HL-60/S4 (cell line): ENCODE data around the gene SFN.
"Not testable (repeated sequence)": the region's sequence is repeated elsewhere in the genome, so short reads cannot be mapped to it uniquely, and the experiment has no call there.

Experiments used
- in situ Hi-C: fragments of 300-500 bp; cut with MboI; formaldehyde crosslinking; loops from 2 replicates; pipeline ENCODE4 v1.14.3; 2022; ENCODE audit warnings: low sequenced_read_pairs

SFN gene

DNA sequence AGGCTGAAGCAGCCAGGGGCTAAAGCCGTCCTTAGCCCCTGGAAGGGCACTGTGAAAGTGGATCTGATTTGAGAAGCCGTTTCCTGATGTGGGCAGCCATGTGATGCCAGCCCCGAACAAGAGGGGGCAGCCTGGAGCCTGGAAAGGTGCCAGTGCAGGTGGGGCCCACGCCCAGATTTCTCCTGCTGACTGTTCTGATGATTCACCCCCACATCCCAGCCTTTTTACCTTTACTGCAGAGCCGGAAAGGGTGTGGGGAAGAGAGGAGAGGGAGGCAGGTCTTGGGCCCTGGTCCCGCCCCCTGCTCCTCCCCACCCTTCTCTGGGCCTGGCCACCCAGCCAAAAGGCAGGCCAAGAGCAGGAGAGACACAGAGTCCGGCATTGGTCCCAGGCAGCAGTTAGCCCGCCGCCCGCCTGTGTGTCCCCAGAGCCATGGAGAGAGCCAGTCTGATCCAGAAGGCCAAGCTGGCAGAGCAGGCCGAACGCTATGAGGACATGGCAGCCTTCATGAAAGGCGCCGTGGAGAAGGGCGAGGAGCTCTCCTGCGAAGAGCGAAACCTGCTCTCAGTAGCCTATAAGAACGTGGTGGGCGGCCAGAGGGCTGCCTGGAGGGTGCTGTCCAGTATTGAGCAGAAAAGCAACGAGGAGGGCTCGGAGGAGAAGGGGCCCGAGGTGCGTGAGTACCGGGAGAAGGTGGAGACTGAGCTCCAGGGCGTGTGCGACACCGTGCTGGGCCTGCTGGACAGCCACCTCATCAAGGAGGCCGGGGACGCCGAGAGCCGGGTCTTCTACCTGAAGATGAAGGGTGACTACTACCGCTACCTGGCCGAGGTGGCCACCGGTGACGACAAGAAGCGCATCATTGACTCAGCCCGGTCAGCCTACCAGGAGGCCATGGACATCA is at the start of gene SFN:
Gene SFN (plus strand): TSS at position 369 of the 904 bp plus-strand sequence. CDS start 64 bp downstream, at position 433.
- in situ Hi-C loops, result no loop called here

DNA sequence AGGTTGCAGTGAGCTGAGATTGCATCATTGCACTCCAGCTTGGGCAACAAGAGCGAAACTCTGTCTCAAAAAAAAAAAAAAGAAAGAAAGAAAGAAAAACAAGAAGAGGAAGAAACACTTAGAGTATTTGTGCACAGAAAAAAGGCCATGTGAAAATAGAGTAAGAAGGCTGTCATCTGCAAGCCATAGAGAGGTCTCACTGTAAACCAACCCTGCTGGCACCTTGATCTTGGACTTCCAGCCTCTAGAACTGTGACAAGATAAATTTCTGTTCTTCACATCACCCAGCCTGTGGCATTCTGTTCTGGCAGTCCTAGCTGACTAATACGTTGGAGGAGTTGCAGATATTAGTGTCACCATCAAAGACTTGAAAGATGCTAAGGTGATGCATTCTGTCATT is 48.6 kb upstream of the SFN start:
- in situ Hi-C loops, result no loop called here

DNA sequence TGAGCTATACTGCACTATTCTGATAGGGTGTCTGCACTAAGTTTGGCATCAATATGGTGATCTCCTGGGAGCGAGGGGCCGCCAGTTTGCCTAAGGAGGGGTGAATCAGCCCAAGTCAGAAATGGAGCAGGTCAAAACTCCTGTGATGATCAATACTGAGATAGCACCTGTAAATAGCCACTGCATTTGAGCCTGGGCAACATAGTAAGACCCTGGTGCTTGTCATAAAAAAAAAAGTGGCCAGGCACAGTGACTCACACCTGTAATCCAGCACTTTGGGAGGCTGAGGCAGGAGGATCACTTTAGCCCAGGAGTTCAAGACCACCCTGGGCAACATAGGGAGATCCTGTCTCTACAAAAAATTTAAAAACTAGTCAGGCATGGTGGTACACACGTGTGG is 48.1 kb upstream of the SFN start:
- in situ Hi-C loops, result no loop called here

DNA sequence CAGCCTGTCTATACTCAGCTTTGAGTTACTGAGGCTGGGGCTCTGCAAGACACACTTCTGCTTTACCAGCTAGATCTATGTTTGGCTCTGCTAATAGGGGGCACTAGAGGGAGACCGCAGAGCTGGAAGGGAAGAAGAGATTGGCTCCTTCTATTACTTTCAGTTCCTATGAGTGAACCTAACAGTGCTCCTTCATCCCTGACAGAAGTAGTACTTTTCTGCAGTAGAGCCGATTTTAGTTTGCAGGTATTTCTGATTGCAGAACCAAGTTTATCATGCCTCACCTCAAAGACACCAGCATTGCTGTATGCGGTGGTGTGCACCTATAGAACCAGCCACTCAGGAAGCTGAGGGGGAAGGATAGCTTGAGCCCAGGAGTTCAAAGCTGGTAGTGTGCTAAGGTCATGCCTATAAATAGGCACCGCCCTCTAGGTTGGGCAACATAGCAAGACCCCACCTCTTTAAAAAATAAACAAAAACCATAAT is 42.1 kb upstream of the SFN start:
- in situ Hi-C loops, result no loop called here

DNA sequence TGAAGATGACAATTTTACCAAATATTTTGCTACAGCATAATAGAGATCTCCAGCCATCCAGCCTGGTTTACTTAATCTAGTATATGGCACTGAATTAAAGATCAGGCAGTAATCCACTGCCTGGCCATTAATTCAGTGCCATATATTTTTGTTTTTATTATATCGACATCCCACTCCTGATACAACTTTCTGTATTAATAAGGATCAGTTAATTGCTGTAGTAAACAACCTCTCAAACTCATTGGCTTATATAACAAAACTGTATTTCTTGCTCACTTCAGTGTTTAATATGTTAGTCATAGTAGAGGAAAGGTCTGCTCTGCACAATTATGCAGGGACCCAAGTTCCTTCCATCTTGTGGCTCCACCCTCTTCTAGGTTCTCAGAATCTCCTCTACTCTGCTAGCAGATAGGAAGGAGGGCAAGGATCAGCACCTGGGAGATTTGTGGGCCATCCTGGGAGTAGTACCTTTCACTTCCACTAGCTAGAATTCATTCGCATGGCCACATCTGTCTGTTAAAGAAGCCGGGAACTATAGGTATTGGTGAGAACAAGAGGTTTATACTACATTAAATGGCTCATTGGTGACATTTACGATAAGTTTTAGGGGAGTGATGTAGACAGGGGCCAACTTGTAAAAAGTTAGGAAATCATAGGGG is 40.1 kb upstream of the SFN start:
- in situ Hi-C loops, result no loop called here

DNA sequence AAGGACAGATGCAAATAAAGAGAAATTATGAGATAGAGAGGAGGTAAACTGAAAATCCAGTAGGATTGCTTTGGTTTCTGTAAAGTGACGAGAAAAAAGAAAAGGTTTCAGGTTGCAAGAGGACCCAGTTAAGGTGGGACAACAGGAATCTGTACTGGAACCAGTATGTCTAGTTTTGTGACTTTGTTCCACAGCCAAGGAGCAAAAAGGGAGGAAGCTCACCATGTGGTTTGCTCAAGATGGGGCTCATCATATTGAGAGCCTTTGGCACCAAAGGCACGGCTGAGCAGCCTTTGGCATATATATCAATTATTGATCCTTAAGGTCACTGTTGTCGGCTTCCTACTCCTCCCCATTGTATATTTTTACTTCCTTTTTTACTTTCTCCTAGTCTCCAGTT is 38.2 kb upstream of the SFN start:
- in situ Hi-C loops, result no loop called here

DNA sequence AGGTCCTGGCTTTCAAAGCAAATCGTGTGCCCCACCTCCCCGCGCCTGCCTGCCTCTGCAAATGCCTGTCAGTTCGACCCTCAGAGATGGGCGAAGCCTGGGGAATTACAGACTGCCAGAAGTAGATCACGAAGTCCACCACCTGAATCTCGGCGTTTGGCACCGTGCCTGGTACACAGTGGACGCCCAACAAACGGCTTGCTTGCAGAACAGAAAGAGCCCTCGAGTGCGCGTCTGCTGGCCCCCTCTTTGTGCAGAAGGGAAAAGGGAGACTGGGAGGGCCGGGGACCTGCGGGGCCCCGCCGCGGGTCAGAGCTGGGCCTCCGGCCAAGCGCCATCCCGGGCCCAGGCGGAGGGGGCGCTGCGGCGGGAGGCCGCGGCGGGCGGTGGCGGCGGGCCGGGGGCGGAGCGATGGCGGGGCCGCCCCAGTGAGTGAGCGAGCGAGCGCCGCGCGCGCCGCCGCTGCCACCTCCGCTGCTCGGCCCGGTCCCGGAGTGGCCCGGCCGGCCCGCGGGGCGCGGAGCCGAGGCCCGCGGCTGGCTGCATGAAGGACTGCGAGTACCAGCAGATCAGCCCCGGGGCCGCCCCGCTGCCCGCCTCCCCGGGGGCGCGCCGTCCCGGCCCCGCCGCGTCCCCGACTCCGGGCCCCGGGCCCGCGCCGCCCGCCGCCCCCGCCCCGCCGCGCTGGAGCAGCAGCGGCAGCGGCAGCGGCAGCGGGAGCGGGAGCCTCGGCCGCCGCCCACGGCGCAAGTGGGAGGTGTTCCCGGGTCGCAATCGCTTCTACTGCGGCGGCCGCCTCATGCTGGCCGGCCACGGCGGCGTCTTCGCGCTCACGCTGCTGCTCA is 36.5 kb upstream of the SFN start, which contains the start of gene ZDHHC18:
Gene ZDHHC18 (plus strand): TSS at position 428 of the 845 bp plus-strand sequence. CDS start 117 bp downstream, at position 545.
- in situ Hi-C loops, result no loop called here

DNA sequence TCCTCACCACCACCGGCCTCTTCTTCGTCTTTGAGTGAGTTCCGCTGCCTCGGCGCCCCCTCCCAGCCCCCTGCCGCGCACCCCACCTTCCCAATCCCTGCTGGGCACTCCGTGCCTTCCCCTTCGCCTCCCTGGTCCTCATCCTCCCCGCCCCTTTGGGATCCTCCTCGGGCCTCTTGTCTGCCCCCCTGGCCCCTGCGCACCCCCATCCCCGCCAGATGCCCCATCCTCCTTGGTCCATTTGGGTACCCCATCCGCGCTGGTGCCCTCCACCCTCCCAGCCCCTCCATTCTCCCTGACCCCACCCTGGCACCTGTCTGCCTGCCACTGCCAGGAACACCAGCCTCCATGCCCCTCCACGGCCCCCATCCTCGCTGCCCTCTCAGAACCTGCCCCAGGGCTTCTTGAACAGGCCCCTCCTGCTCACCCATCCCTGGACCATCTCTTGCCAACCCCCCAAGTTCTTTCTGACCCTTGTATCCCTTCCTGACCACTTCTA is 35.8 kb upstream of the SFN start:
- in situ Hi-C loops, result no loop called here

DNA sequence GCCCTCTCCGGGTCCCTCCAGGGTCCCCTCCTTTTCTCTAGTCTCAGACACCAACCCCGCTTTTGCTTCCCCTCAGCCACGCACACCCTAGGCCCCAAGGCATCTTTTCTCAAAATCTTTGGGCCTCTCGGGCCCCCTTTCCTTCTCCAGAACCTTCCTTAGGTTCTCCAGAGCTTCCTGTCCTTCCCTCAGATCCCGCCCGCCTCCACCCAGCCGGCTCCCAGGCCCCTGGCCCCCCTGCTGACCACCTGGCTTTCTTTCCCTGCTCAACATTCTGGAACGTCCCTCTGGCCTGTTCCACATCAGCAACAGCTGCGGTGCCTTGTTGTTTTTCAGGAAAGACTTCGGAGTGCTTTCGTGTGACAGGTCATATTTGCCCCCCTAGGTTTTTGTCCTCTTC is 35.3 kb upstream of the SFN start:
- in situ Hi-C loops, result no loop called here

DNA sequence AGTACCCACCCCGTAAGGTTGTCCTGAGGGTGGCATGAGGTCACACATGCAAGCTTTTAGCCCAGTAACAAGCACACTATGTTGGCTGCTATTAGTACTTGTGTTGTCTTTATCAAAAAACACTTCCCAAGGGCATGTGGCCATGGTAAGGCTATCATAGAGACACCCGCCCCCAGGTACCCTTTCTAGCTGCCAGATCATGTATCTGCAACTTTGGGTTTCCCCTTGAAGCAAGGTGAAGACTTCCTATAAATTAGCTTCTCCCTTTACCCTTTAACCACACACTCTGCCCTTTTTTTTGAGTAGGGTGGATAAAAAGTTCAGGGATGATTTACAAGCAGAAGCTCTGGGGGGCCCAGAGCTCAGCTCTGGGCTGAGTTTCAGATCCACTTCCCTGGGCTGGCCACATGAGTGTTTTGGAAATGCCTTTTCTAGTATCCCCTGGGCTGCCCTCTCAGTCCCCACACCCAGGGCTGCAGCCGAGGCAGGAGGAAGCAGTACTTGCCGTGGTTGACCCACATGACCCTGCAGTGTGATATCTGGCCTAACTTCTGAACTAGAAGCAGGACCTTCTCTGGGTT is 34.4 kb upstream of the SFN start:
- in situ Hi-C loops, result no loop called here

DNA sequence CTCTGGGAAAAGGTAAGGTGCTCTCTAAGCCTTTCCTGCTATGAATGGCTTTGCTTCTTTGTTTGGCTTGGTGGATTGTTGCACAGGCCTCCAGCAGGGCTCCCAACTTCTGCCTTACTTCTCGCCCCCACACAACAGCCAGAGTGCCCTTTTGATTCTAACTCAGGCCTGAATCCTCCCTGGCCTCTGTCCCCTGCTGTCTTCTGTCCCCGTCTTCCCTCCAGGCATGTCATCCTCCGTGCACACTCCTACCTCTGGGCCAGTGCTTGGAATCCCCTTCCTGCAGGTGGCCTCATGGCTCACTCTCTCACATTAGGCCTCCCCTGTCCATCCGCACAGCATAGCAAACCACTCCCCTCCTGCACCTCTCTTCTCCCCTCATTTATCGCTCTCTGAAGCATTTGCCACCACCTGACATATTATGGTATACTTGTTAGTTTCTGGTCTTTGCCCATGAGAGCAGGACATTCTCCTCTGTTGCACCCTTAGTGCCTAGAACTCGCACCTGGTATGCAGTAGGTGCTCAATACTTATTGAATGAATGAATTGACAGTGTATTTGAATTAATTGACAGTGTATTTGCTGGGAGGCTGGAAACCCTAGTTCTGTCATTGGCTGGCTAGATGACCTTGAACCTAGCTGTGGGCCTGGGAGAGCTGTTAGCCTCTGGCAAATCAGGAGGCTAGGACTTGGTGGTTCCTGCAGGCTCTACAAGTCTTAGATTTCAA is 33.6 kb upstream of the SFN start:
- in situ Hi-C loops, result no loop called here

DNA sequence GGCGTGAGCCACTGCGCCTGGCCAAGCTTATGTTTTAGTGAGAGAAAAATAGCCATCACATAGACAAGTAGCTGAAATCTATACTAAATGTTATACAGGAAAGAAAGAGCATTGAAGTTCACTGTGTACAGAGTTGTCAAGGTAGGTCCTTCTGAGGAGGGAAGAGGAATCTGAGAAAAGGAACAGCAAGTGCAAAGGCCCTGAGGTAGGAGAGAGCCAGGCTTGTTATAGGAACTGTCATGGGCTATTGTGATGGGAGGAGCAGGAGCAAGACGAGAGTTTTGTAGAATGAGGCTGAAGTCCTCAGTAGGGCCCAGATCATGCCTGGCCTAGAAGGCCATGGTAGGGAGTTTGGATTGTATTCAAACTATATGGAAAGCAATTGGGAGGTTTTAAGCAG is 31.9 kb upstream of the SFN start:
- in situ Hi-C loops, result no loop called here

DNA sequence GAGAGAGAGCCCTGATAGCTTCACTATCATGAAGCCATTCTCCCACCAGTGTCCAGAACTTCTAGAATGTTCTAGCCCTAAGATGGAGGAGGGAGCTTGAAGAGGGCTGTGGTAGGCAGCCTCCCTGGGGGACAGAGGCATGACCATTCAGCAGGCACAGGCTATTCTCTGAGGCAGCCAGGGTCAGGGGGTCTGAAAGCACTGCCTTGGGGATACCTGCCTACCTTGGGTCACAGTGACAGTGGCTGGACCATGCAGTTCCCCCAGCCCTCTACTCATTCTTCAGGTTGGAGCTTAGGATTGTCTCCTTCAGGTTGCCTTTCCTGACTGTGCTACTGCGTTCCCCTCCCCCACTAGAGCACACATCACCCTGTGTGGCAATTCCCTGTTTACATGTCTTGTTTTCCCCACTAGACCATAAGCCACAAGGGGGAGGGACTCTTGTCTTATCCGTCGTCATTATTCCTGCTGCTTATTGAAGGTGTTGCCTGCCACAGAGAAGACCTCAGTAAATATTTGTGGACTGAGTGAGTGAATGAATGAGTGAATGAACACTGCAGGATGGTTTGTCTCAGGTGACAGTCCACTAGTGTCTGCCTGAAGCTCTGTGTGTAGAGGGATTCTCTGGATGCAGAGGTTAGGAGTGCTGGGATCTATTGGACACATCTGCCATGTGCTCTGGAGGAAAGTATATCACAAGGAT is 31.3 kb upstream of the SFN start:
- in situ Hi-C loops, result no loop called here

DNA sequence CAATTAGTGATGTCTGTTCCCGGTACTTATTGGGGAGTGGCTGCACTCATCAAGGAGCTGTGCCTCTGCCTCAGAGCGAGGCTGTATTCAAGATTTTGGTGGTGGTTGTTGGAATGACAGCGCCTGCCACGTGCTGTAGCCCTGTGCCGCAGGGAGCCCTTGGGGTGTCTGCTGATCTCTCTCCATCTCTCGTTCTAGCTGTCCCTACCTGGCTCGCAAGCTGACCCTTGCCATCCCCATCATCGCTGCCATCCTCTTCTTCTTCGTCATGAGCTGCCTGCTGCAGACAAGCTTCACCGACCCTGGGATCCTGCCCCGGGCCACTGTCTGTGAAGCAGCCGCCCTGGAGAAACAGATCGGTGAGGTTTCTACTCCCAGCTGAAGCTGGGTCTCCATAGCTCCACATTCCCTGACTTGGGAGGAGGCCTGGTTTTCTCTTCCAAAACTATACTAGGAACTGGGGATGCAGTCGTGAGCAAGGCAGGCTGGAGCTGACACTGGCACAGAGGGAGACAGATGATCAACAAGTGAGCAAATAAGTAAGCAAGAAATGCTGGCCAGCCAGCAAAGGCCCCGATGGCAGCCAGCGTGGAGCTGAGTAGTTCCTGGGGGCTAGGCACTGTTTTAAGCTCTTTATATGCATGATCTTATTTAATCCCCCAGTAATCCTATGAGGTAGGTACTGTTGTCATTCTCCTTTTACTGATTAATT is 30.5 kb upstream of the SFN start:
- in situ Hi-C loops, result no loop called here

DNA sequence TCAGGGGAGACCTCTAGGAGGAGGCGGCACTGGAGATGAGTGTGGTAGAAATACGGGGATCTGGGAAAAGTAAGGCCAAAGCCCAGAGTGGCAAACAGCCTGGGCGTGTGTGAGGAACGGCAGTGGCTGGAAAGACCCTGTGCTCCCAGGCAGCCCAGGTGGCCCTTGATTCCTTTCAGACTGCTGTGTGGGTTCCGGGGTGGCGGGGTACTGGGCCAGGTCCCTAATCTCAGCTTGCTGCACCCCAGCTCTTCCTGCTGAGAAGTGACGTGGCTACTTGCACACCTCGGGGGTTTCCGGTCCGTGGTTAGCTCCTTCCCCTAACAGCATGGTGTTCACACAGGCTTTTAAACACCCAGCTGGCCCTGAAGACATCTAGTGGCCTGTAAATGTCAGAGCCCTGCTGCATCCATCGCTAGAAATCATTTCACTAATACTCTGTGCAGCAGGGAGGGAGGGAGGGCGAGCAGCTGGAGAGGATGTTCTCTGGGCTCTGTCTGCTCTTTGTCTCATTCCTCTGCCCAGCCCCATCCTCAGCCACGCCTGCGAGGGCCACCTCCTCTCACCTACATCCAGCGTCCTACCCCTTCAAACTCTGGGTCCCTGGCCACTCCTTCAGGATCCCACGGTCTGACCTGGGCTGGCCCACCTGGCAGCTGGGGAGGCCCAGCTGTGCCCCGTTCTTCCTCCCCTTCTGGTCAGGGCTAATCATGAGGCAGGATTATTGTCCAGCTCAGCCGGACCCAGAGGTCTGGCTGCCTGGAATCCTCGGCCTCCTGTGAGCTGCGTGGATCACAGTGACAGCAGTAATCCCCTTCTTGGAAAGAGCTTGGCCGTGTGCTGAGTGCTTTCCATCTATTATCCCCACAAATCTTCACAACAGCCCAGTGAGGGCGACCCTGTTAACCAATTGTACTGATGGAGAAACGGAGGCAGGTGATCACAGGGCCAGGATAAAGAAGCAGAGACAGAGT is 29.2 kb upstream of the SFN start:
- in situ Hi-C loops, result no loop called here

DNA sequence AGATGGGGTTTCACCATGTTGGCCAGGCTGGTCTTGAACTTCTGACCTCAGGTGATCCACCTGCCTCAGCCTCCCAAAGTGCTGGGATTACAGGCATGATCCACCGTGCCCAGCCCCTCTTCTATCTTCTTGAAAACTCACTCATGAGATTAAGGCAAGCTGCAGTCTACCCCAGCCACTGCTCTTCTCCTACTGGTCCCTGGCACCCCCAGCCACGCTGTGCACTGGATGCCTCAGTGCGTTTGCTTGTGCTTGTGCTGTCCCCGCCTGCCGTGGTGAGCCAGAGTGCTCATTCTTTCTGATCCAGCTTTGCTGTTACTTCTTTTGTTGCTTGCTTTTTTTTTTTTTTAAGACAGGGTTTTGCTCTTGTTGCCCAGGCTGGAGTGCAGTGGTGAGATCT is 25.3 kb upstream of the SFN start:
- in situ Hi-C loops, result not testable (repeated sequence)

DNA sequence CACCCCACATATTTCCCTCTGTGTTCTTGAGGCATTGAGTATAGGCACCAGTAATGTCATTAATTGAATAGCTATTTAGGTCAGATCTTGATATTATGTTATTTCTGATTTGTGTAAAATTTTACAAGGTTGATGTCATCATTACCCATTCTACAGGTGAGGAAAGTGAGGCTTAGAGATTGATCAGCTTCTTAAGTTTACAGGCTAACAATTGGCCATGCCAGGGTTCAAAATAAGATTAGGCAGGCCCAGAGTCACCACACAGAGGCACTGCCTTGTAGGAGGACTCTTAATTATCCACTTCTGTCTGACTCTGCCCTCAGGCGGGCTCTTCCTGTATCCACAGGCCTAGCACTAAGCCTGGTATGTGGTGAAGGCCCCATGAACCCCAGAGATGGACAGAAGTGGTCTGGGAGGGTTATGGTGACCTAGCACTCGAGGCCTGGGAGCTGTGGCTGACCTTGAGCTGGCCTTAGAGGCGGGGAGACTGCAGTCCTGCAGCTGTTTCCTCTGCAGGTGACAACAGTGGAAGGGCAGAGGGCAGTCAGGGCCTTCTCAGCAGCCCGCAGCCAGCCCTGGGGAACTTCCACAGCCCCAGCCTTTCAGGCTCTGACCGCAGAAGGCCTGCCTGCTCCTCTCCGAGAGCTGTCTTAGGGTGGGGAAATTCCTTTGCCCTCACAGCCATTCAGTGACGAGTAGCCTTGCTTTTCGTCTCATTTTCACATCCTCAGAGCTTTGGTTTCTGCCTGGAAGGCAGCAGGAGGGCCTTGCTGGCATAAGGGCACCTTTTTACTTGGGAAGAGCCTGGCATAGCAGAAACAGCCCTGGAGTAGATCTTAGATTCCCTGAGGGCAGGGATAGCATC is 24.2 kb upstream of the SFN start:
- in situ Hi-C loops, result no loop called here
